Erythroblast (primary cell): Measurements from ENCODE around the gene TBL2.

Source experiments
- GATA1 ChIP-seq: IDR thresholded peaks from 2 replicates; pipeline ENCODE4 v1.6.1; 2011; ENCODE audit warnings: low read depth, mild to moderate bottlenecking, control low read depth, low read length, moderate library complexity
- POLR2A ChIP-seq: IDR thresholded peaks from 2 replicates; pipeline ENCODE4 v1.6.1; 2011; ENCODE audit warnings: mild to moderate bottlenecking, low read length

- no peak for TF ChIP-seq POLR2A
- no peak for TF ChIP-seq GATA1
Measured at GRCh38 chr7:73530800-73531199, 47.6 kb downstream of the TBL2 start.
